Cardiac muscle cell (in vitro differentiated cells and primary cell): ENCODE data around the gene FAM237B. TPM values are rescaled to one million over a fixed set of nuclear protein-coding genes. Genes with fewer than 3 reads are reported as not detected.
A peak's percentile ranks its signal among the peaks of the same experiment; 100 is the strongest.

ENCODE experiments used
- DNase-seq, 2 donors: peaks; one replicate each; pipeline versions ENCODE4 v3.0.0 to v3.0.0-alpha.2; 2010 to 2017; ENCODE audit warnings: low read depth in 1 of 2, low spot score in 1 of 2
- H3K27ac ChIP-seq: fragments of 200-600 bp; sonication (generic); 2 replicates; pipeline ENCODE4 v1.5.1; 2016
- H3K27me3 ChIP-seq: fragments of 200-600 bp; sonication (generic); 2 replicates; pipeline ENCODE4 v1.6.0; 2016; ENCODE audit warnings: control low read depth
- H3K36me3 ChIP-seq: fragments of 200-600 bp; sonication (generic); 2 replicates; pipeline ENCODE4 v1.5.1; 2016; ENCODE audit warnings: control low read depth
- H3K4me1 ChIP-seq: fragments of 200-600 bp; sonication (generic); 2 replicates; pipeline ENCODE4 v1.8.1; 2017; ENCODE audit warnings: low read depth, mild to moderate bottlenecking, mixed run types
- H3K4me3 ChIP-seq: fragments of 200-600 bp; sonication (generic); 2 replicates; pipeline ENCODE4 v1.5.1; 2016; ENCODE audit warnings: mild to moderate bottlenecking
- H3K9me3 ChIP-seq: fragments of 200-600 bp; sonication (generic); 2 replicates; pipeline ENCODE4 v1.5.1; 2017; ENCODE audit warnings: low read depth, mild to moderate bottlenecking, control low read depth
- polyA plus RNA-seq: library from polyadenylated mRNA; unstranded; fragments of >200 nt; fragmentation: Nextera tagmentation; extraction: Ambion mirVana; gene quantifications from 2 replicates; pipeline ENCODE4 v1.2.1, GENCODE V29; 2016
- total RNA-seq: library from RNA; depleted of rRNA; stranded (reverse); fragments of >200 nt; gene quantifications from 2 replicates; pipeline ENCODE4 v1.2.3, GENCODE V29; 2016
- TF ChIP-seq, protein P1 (sequence below): IDR thresholded peaks from 2 replicates; pipeline ENCODE4 v1.5.1; 2012; ENCODE audit warnings: low read depth, mild to moderate bottlenecking, low read length

FAM237B gene
- total and polyA plus RNA-seq, 2 experiments from 2014 or later, result not detected

DNA sequence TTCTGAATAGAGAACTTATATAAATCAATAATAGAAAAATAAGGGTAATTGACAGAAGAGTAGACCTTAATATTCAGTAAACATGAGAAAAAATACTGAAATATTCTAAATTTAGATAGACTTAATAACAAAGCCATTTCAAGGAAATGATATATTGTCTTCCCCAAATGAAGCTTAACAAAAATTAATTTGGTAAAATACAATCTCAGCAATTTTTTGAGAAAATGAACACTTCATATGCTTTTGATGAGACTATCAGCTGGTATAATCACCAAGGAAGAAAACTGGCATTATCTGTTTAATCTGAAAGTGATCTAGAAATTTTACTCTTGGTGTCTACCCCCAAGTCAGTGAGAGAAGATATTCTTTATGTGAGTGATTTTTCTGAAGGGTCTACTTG, 1.7 kb upstream of the FAM237B start:
- Histone ChIP-seq H3K9me3 (no peaks in the 10 kb centered on the region), H3K4me1 (no peaks in the 10 kb centered on the region), H3K36me3 (no peaks in the 10 kb centered on the region), H3K4me3 (no peak overlapping the region), H3K27me3 (peaks cover 74% of the 10 kb centered on the region), H3K27ac (no peak overlapping the region)
- DNase-seq, result no peak
- TF ChIP-seq, protein P1, sequence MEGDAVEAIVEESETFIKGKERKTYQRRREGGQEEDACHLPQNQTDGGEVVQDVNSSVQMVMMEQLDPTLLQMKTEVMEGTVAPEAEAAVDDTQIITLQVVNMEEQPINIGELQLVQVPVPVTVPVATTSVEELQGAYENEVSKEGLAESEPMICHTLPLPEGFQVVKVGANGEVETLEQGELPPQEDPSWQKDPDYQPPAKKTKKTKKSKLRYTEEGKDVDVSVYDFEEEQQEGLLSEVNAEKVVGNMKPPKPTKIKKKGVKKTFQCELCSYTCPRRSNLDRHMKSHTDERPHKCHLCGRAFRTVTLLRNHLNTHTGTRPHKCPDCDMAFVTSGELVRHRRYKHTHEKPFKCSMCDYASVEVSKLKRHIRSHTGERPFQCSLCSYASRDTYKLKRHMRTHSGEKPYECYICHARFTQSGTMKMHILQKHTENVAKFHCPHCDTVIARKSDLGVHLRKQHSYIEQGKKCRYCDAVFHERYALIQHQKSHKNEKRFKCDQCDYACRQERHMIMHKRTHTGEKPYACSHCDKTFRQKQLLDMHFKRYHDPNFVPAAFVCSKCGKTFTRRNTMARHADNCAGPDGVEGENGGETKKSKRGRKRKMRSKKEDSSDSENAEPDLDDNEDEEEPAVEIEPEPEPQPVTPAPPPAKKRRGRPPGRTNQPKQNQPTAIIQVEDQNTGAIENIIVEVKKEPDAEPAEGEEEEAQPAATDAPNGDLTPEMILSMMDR, result no peak

DNA sequence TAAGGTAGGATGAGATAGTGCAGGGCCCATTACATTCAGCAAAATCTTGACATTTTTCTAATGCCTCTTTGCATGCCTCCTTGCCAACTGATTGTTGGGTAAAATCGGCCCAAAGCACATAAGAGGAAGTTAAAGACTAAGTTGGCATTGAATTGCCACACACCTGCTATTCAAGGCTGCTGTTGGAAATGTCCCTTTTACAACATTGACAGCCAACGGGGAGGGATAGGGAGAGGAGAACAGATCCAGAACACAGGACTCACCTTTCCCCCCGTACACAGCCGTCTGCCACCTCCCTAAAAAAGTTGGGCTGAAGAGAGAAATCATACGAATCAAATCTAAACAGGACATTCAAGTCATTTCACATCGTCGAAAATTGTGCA, 695 bp downstream of the FAM237B start:
- Histone ChIP-seq H3K36me3 (no peaks in the 10 kb centered on the region), H3K4me3 (peak overlapping the region; percentile 16), H3K9me3 (no peaks in the 10 kb centered on the region), H3K27me3 (peaks cover 86% of the 10 kb centered on the region), H3K4me1 (no peaks in the 10 kb centered on the region), H3K27ac (no peak overlapping the region)
- TF ChIP-seq, protein P1, result no peak
- no peak for DNase-seq

DNA sequence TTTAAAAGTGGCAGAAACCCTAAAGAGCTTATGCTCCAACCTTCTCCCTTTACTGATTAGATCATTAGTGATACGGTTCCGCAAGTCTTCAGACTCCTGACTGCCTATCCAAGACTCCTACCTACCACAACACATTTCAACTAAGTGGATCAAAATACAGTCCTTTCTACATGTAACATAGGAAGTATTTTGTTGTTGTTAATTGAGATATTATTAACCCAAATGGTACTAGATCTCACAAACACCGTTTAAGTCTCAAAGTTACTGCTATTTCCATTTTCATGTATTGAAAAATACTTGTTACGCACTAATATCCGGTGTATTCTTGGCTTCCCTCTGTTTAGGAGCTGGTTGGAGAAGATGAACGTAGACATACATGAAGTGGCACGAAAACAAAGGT, 1.1 kb downstream of the FAM237B start:
- Histone ChIP-seq H3K4me1 (no peaks in the 10 kb centered on the region), H3K27ac (no peak overlapping the region), H3K9me3 (no peaks in the 10 kb centered on the region), H3K27me3 (peaks cover 84% of the 10 kb centered on the region), H3K4me3 (no peak overlapping the region), H3K36me3 (no peaks in the 10 kb centered on the region)
- TF ChIP-seq, protein P1, result no peak
- no peak for DNase-seq

DNA sequence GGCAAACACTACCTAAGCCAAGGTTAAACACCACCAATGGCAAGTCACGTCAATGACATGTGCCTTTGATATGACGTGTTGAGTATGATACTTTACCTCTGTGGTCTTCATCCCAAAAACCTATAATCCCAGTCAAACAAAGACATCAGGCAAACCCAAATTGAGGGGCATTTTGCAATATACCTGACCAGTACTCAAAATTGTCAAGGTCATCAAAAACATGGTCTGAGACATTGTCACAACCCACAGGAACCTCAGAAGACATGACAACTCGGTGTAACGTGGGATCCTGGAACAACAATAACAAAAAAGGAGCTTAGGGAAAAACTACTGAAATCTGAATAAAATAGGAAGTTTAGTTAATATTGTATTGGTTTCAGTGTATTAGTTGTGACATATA, 7.2 kb downstream of the FAM237B start:
- no peaks in the 10 kb centered on the region for H3K36me3 ChIP-seq
- TF ChIP-seq, protein P1, result no peak
- H3K27me3 ChIP-seq, result peaks cover 23% of the 10 kb centered on the region
- DNase-seq, result no peak
- H3K27ac ChIP-seq, result no peak overlapping the region
- no peak overlapping the region for H3K4me3 ChIP-seq
- no peaks in the 10 kb centered on the region for H3K9me3 ChIP-seq
- no peaks in the 10 kb centered on the region for H3K4me1 ChIP-seq

DNA sequence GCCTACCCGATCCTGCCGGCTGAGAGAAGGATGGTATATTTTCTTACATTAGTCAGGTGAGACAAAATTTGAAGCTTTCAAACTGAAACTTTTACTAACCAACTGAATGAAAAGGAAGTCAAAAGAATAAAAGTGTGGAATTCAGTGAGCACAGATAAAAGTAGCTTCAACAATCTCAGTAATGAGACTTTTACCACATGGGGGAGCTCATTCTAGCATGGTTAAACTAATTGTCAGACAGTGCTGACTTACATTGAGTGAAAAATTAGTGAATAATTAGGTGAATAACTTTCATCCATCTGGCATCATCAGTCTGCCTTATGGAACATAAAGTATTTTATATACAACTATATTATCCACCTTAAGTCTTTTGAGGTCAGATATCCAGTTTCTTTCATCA, 8.4 kb downstream of the FAM237B start:
- H3K36me3 ChIP-seq, result no peaks in the 10 kb centered on the region
- H3K27me3 ChIP-seq, result peaks cover 12% of the 10 kb centered on the region

More for the DNA sequence above, 8.4 kb downstream of the FAM237B start:
- H3K4me1 ChIP-seq, result no peaks in the 10 kb centered on the region
- no peak overlapping the region for H3K27ac ChIP-seq
- DNase-seq, result peak in 1 of 2 donors; percentile 30
- TF ChIP-seq, protein P1, result peak; percentile 43
- no peak overlapping the region for H3K4me3 ChIP-seq
- H3K9me3 ChIP-seq, result no peaks in the 10 kb centered on the region
